Measurements from ENCODE around the gene B3GLCT.
"Not testable (repeated sequence)": the region's sequence is repeated elsewhere in the genome, so short reads cannot be mapped to it uniquely, and the experiment has no call there.

The B3GLCT gene

DNA sequence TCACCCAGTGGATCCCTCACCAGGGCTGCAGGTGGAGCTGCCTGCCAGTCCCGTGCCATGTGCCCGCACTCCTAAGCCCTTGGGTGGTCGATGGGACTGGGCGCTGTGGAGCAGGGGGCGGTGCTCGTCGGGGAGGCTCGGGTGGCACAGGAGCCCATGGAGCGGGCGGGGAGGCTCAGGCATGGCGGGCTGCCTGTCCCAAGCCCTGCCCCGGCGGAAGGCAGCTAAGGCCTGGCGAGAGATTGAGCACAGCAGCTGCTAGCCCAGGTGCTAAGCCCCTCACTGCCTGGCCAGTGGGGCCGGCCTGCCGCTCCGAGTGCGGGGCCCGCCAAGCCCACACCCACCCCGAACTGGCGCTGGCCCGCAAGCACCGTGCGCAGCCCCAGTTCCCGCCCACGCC, 16.8 kb upstream of the B3GLCT start:
- DNase-seq (ENCODE audit: low read depth in 2 of 3, low spot score in 2 of 3): no peak

DNA sequence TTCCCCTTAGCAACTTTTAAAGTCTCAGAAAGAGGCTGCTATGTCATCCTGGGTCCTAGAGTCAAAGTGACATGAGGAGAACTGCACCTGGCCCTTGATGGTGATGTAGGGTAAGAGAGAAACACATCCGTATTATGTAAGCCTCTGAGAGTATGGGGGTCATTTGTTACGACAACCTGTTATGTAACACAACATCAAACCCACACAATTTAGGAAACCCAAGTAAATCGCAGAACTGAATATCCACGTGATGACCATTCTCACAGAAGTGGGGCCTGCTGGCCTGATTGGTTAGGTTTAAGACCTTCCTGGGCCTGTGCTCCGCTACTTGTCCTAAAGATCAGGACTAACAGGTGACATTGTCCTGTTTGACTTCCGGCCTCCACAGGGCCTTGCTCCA, 15.3 kb upstream of the B3GLCT start:
- no peak for DNase-seq (ENCODE audit: low read depth in 2 of 3, low spot score in 2 of 3)

DNA sequence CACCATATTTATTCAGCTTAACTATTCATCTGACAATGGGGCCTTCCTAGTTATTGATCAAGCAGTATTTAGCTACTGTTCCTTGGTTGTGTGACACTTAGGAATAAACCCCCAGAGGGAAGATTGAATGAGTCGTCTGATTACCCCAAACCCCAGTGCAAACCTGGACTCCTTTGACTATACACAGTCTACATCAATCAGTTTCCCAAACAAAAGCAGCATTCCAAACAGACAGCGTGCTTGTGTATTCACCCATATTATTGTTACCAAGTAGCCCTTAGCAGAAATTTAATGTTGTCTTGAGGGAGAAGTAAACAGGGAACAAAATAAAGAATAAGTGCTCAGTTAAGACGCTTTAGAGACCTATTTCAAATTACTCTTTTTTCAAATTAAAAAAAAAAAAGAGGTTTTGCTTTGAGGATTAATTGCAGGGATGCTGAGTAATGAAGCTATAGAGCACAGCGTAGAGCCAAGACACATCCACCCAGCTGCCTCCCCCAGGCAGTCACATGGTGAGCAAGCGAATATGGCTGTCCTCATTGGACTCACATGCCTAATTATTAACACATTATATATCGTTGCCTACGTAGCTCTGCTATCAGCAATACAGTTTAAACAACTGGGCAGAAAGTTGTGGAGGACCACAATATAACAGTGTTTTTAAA, 14.7 kb upstream of the B3GLCT start:
- no peak for DNase-seq (ENCODE audit: low read depth in 2 of 3, low spot score in 2 of 3)

DNA sequence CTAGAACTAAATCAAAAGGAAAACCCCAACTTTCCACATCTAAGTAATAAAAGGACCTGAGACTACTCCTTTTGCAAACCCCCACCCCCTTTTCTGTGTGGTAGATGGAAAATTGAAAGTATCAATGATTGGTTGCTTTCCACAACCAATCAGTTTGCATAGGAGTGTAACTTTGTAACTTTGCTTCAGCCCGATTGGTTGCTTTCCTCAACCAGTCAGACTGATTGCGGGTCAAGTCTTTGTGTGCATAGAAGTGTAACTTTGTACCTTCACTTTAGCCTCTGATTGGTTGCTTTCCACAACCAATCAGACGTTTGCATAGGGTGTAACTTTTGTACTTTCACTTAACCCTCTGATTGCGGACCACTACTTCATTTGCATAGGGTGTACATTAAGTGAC, 8.0 kb upstream of the B3GLCT start:
- no peak for DNase-seq (ENCODE audit: low read depth in 2 of 3, low spot score in 2 of 3)

DNA sequence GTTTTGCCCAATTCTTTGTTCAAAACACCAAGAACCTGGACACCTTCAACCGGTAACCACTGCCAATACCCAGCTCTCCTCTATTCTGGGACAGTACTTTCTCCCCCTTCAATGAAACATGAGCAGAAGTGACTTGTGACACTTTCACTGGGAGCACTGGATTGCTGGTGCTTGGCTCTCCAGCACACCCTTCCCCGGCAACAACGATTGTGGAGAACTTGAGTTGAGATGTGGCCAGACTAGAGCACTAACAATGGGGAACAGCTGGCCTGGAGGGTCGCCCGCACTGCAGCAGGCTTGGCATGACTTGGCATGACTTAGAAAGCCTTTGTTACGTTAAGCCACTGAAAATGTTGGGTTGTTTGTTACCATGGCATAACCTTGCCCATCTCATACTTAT, 7.5 kb upstream of the B3GLCT start:
- no peak for DNase-seq (ENCODE audit: low read depth in 2 of 3, low spot score in 2 of 3)

DNA sequence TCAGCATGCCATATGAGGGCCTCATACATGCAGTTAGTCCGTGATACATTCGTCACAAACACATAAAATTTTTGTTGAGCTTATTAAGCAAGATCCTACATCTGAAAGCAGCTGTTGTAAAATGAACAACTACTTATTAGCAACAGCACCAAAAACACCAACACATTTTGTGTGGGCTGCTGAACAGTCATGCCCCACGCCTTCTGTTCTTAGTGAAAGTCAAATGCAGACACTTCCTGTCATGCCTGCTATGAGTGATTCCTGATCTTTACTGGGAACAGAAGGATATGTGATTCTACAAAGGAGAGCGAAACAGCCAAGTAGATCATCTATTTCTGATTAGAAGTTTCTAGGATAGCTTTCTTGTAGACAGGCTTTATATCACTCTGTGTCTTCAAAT, 4.2 kb upstream of the B3GLCT start:
- DNase-seq (ENCODE audit: low read depth in 2 of 3, low spot score in 2 of 3): no peak

DNA sequence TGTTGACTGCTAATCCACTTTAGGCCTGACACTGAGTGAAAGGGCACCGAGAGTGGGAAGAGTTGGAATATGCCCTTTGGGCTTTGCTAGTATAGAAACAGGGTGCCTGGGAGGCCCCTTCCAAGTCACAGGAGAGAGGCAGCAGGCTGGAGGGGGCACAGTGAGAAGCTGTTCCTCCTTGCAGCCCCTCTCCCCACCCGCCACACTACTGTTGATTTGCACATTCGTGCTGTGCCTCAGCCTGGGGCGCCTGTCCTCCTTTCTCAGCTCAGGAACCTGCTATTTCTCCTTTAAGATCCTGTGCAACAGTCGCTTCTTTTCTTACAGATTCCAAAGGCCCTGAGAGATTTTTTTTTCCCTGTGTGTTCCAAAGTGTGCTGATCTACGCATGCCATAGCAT, 2.8 kb upstream of the B3GLCT start:
- DNase-seq (ENCODE audit: low read depth in 2 of 3, low spot score in 2 of 3): no peak

DNA sequence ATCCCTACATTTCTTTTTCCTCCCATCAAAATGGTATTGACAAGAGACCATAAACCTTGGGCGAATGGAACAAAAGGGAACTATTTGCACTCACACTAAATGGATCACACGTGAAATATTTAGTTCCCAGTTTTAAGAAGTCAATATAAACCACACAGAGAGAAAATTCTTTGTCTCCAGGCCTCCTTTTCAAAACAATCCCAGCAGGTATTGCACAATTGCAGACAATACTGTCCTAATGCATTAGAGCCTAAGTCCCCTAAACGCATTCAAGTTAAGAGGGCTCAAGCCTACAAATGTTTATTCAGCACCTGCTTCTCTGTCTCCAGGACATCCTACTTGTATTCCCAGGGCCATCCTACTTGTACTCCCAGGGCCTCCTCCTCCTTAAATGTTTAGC, 1.3 kb upstream of the B3GLCT start:
- DNase-seq (ENCODE audit: low read depth in 2 of 3, low spot score in 2 of 3): no peak

DNA sequence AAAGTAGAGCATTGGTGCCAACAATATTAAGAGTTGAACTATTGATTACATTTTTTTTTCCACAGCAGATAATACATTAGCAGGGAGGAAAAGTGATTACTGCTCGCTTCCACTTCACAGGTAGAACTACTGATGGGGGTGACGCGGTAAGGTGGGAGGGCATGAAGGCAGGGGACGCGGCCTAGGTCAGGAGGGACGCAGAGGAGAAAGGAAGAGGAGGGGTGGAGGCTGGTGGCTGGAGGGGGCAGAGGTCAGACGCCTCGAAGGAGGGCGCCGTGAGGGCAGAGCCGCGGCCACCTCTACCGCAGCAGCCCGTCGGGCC, 287 bp upstream of the B3GLCT start:
- no peak for DNase-seq (ENCODE audit: low read depth in 2 of 3, low spot score in 2 of 3)

DNA sequence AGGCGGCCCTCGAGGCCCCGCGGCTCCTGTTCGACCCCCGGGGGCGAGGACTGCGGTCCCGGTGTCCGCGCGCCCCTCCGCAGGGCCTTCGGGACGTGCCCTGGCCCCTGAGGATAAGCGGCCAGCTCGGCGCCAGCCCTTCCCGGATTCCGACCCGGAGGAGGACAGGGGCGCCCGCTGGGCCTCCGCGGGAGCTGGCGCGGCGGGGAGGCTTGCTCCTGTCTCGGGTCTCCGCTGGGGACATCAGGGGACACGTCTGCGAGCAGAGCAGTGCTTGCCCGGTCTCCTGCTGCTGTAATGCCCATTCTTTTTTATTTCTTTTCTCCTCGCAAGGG, 829 bp downstream of the B3GLCT start:
- DNase-seq (ENCODE audit: low read depth in 2 of 3, low spot score in 2 of 3): peak in 2 of 3 experiments; percentile 11 to 35

DNA sequence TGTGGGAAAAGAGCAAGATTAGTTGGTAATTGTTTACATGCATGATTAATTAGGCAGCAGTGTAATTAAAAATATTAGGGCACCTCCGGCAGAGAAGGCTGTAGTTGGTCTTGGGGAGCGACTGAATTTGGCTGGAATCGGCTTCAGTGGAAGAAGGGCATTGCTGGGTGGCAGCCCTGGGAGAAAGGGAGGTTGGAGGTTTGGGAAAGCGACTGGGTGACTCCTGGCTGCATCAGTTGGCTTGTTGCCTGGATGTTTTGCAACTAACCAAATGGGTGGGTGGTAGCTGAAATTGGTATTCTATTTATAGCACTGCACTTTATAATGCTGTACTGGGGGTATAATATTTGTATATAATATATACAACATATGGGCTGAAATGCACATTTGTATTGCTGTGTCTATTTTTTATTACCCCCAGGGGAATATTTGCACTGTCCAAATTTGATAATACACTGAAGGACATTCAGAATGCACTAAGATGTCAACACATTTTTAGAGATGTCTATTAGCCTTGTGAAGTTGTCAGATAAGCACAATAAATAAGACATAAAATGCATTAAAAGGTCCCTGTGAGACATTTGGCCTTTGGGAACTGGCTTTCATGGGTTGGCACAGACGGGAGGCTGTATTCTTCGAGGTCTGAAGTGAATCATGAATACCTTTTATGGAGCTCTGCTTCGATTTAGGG, 1.7 kb downstream of the B3GLCT start:
- no peak for DNase-seq (ENCODE audit: low read depth in 2 of 3, low spot score in 2 of 3)

DNA sequence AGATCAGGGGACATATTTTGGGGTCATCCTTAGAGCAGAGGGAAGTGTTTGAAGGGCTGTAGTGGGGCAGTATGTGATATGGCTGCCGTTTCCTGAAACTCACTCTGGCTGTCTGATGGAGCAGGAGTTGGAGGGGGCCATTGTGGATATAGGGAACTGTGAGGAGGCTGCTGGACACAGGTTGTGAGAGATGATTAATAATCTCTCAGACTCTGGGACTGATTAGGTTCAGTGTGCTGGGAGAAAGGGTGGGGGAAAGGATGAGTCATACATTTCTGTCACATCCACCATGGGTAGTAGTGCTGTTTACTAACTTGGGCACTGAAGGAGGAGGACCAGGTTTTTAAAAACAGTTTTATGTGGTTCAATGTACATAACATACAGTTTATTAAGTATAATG, 4.8 kb downstream of the B3GLCT start:
- no peak for DNase-seq (ENCODE audit: low read depth in 2 of 3, low spot score in 2 of 3)

DNA sequence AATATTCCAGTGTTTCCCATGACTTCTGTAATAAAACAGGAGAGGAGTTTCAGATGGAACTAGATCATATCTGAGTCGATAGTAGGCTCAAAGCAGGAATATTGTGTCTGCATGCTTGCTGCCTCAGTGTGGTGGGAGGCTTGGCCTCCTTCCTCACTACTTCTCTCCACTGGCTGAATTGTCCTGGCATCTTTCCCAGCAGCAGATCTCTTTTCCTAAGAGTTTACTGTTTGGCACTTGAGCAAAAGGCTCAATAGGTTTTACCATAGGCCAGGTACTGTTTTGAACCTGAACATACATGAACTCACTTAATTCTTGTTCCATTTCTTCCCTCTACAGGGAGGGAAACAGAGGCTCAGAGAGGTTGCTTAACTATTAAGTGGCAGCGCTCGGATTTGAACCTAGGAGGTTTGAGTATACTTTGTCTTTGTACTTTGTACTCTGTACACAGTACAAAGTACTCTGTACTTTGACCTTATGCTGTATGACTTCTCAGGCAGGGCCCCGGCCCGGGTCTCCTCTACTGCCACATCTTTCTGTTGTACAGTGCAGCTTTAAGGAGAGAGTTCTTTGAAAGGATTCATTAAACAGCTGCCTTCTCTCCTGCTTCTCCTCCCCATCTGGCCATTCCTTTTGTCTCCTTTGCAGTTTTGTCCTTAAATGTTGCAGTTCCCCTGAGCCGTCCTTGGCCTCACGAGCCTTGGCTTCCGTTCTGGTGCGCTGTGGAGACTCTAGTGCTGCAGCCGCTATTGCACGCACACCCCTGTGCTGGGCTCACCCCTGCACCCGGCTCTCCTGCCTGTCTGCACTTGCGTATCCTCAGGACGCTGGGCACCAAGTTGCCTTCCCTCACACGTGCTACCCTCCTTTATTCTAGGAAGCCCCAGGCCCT, 8.1 kb downstream of the B3GLCT start:
- no peak for DNase-seq (ENCODE audit: low read depth in 2 of 3, low spot score in 2 of 3)

DNA sequence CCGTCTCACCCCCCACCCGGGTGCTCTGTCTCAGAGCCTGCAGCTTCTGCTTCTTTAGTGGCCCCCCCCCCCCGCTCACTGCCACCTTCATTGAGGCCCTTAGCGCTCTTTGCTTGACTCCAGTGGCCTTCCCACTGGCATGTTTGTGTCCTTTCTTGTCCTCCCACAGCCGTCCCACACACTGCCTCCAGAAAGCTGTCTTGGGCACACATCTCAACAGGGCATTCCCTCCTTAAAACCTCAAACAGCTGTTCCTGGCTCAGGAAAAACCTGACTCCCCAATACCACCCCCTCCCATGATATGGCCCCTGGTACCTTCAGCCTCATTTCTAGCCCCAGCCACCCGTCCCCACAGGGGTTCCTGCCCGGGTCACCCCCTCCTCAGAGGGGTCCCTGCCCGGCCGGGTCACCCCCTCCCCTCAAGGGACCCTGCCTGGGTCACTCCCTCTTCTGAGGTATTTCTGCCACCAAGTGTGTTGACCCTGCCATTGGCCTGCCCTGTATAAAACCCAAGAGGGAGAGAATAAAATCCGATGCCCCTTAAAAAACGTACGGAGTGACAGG, 8.9 kb downstream of the B3GLCT start:
- no peak for DNase-seq (ENCODE audit: low read depth in 2 of 3, low spot score in 2 of 3)

DNA sequence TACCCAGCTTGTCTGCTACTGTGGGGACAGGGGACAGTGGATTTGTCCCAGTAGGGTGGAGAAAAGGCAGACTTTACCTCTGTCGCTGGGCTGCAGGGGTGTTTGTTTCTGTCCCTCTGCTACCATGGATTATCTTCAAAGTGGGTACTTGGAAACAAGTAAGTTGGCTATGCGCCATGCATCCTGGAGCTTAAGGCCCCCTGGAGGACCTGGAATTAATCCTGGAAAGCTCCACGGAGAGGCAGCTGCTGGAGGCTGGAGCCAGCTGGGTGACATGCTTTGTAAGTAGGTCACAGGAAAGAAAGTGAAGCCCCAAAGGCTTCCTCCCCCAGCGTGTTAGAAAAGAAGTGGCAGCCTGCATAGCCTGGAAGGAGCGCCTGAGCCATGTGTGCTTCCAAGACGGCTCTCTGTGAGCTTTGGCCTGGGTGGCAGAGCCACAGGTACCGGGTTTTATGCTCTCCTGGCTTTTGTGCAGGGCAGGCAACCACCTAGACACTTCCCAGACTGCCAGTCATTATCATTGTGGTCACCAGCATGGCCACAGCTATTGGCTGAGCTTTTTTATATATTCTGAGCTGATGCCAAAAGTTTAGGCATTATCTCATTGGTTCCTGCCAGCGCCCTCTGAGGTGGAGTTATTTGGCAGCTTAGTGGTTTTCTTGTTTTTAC, 9.5 kb downstream of the B3GLCT start:
- DNase-seq (ENCODE audit: low read depth in 2 of 3, low spot score in 2 of 3): no peak

DNA sequence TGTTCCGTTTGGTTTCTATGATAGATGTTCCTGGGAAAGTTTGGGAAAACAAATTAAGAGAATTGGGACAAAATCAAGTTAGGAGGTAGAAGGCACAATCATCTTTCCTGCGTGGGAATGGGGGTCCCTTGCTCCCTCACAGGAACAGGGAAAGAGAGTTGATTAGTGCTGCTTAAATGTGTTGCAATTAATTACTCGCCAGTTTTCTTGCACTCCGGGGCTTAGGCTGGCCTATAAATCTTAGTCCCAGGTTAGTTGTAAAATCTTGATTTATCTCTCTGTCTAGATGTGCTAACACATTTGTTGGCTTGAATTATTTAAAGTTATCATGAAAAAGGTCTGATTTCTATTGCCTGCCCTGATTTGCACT, 10.1 kb downstream of the B3GLCT start:
- DNase-seq (ENCODE audit: low read depth in 2 of 3, low spot score in 2 of 3): no peak

DNA sequence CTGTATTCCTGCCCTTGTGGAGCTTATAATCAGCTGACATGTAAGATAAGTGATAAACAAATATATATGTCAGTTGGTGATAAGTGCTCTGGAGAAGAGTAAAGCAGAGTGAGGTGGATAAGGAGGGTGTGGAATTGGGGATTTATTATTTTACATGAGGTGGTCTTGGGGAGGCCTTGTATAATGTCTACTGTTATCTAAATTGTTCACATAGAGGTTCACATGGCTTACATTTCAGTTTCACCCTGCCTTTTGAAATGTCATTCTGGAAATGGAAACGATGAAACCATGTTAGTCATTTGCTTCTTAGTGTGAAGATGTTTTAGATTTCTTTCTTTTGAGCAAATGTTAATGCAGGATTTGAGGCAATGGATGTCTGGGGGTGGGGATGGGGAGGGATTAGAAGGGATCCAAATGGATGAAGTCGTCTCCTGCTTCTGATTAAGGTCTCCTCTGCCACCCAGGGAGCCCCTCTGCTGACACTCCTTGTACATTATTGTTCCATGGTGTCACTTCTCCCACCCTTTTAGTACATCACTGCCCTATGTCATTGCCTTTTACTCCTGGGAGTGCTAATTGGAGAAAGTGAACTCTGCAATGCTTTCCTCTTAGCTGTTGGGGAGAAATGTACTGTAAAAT, 14.0 kb downstream of the B3GLCT start:
- DNase-seq (ENCODE audit: low read depth in 2 of 3, low spot score in 2 of 3): no peak

DNA sequence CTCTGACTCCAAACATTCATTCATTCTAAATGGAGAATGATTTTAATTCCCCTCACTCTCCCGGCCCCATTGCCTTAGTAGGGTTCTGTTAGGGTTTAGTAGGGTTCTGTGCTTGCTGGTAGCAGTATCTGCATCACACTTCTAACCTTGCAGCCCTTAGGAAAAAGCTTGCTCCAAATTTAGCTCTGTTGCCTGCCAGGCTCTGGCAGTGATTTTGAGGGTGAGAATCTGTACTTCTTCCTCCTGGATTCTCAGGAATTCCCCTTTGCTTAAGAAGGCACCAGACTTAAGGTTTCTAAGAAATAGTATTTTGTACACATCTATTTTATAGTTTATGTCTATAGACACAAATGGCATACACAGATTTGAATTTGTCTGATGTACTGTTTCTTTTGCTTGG, 14.7 kb downstream of the B3GLCT start:
- no peak for DNase-seq (ENCODE audit: low read depth in 2 of 3, low spot score in 2 of 3)

DNA sequence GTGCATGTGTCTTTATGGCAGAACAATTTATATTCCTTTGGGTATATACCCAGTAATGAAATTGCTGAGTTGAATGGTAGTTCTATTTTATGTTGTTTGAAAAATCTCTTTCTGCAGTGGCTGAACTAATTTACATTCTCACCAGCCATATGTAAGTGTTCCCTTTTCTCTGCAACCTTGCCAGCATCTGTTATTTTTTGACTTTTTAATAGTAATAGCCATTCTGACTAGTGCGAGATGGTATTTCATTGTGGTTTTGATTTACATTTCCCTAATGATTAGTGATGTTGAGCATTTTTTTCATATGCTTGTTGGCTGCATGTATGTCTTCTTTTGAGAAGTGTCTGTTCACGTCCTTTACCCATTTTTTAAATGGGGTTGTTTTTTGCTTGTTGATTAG, 17.1 kb downstream of the B3GLCT start:
- not testable (repeated sequence) for DNase-seq (ENCODE audit: low read depth in 2 of 3, low spot score in 2 of 3)

DNA sequence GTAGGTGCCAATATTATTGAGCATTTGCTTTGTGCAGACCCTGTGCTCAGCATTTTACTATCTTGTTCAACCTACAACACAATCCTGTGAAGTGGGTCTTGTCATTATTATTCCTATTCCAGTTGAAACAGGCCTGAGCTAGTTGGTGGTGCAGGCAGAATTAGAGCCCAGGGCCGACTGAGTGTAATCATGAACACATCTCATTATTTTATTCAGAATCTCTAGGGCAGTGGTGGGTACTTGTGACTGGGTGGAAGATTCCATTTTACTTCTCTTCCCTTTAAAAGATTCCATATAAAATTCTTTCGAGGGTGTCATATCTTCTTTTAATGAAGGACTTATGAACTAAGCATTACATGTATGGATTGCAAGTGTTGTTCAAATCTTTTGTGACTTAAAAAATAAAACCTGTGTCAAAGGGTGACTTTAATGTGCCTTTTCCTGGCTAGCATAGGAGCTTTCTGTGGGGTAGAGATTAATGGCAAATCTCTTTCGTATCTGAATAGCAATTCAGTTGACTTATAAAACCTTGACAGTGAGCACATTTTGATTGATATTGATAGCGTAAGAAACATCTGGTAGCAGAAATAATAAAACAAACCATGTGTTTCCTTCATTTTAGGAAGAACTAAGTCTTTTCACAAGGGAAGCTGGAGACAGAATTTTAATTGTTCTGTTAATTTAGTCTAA, 20.3 kb downstream of the B3GLCT start:
- DNase-seq (ENCODE audit: low read depth in 2 of 3, low spot score in 2 of 3): no peak

DNA sequence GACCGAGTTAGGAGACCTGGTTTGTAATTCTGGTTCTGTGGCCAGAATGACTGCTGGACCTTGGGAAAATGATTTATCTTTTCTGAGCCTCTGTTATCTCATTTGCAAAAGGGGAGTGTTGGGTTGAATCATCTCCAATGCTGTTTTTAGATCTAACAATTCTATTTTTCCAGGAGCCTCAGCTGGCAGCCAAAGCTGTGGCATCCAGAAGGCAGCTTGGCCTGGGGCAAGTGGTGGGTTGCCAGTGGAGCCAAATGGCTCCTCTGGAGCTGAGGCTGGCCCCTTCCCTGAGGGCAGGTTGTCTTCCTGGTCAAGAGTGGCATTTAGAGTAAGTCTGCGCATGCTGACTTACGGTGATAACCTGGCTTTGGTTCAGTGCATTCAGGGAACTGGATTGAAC, 21.3 kb downstream of the B3GLCT start:
- no peak for DNase-seq (ENCODE audit: low read depth in 2 of 3, low spot score in 2 of 3)

Measured in activated CD8-positive, alpha-beta memory T cell treated with anti-CD3 and anti-CD28 coated beads for 48 hours (primary cell).